Measurements from ENCODE around the gene CAPN14. TPM values are rescaled to one million over a fixed set of nuclear protein-coding genes. Genes with fewer than 3 reads are reported as not detected.
"Not testable (repeated sequence)": the region's sequence is repeated elsewhere in the genome, so short reads cannot be mapped to it uniquely, and the experiment has no call there.

CAPN14 gene
- total and polyA plus RNA-seq, 8 donors = 0.20 to 0.38 (median 0.25) TPM

DNA sequence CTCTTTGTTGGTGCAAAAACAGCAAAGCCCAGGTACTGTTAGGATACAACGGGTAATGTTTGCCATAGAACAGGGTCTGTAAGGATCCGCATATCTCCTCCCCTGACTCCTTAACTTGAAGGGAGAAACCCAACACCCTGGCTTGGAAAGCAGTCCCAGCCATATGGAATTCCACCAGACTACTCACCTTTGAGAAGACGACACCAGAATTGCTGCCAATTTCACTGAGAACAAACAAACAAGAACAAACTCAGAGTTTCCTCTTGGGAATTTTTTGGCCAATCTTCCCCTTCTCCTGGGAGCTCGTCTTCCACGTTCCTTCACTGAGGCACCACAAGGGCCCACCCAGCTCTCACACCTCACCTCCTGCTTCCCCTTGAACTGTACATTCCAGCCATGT is 29.2 kb downstream of the CAPN14 start:
- Histone ChIP-seq H3K36me3 (no peaks in the 10 kb centered on the region), H3K27ac (no peak overlapping the region), H3K9me3 (no peaks in the 10 kb centered on the region), H3K4me3 (no peak overlapping the region), H3K4me1 (no peaks in the 10 kb centered on the region), H3K27me3 (no peaks in the 10 kb centered on the region)
- TF ChIP-seq, protein P1, sequence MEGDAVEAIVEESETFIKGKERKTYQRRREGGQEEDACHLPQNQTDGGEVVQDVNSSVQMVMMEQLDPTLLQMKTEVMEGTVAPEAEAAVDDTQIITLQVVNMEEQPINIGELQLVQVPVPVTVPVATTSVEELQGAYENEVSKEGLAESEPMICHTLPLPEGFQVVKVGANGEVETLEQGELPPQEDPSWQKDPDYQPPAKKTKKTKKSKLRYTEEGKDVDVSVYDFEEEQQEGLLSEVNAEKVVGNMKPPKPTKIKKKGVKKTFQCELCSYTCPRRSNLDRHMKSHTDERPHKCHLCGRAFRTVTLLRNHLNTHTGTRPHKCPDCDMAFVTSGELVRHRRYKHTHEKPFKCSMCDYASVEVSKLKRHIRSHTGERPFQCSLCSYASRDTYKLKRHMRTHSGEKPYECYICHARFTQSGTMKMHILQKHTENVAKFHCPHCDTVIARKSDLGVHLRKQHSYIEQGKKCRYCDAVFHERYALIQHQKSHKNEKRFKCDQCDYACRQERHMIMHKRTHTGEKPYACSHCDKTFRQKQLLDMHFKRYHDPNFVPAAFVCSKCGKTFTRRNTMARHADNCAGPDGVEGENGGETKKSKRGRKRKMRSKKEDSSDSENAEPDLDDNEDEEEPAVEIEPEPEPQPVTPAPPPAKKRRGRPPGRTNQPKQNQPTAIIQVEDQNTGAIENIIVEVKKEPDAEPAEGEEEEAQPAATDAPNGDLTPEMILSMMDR (IDR thresholded peaks at IDR 0.05) = no peak
- intact Hi-C loops (cut with DNase I) = no loop called here
- no peak for ATAC-seq
- DNase-seq = no peak

DNA sequence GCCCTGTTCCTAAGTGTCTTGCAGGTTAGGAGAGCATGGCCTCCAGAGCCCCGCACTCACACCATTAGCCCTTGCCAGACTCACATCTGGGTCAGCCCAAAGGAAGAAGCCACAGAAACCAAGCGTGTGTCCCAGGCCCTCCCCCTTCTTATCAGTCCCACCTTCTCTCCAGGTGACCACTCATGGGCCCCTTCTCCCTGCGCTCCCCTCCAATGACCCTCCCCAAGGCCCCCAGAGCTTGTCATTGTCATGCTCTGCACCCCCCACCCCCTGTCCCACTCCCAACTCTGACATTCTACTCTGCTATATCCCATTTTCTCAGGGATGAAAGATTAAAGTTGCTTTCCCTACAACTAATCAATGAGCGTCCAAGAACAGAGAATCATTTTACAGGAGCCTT is 30.1 kb downstream of the CAPN14 start:
- DNase-seq = no peak
- Histone ChIP-seq H3K9me3 (no peaks in the 10 kb centered on the region), H3K4me1 (no peaks in the 10 kb centered on the region), H3K27ac (no peak overlapping the region), H3K36me3 (no peaks in the 10 kb centered on the region), H3K4me3 (no peak overlapping the region), H3K27me3 (no peaks in the 10 kb centered on the region)
- intact Hi-C loops (cut with DNase I) = no loop called here
- ATAC-seq = no peak
- TF ChIP-seq, protein P1 (IDR thresholded peaks at IDR 0.05) = no peak

DNA sequence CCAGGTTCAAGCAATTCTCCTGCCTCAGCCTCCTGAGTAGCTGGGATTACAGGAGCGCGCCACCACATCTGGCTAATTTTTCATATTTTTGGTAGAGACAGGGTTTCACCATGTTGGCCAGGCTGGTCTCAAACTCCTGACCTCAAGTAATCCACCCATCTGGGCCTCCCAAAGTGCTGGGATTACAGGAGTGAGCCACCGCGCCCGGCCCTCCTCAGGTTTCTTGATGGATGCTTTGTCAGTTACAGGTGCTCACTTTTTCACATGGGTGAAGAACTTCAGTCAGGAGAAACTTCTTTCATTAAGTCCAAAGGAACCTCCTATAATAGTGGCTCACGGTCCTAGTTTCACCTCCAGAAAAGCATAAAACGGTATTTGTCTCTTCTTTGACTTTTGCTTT is 33.3 kb downstream of the CAPN14 start:
- H3K36me3 ChIP-seq; H3K27ac ChIP-seq; H3K9me3 ChIP-seq; intact Hi-C loops (cut with DNase I); DNase-seq; H3K4me1 ChIP-seq; H3K4me3 ChIP-seq; ATAC-seq; H3K27me3 ChIP-seq: not testable (repeated sequence)

DNA sequence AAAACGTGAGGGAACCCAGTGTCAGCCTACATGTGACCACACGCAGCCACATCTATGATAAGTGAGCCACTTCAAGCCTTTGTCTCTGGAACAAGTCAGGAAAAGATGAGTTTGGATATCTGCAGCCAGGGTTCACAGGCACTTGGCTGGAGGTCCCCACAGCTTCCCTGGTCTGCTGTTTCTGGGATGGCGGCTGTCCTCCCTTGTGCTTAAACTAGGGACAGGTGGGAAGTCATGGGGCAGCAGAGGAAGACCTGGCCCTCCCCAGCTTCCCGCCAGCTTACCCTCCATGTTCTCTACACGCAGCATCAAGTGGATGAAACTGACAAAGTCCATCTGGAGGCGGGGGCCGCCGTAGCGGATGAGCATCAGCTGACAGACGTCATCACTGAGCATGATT is 40.6 kb downstream of the CAPN14 start:
- Histone ChIP-seq H3K27ac (no peak overlapping the region), H3K9me3 (no peaks in the 10 kb centered on the region), H3K36me3 (no peaks in the 10 kb centered on the region), H3K4me1 (no peaks in the 10 kb centered on the region), H3K27me3 (no peaks in the 10 kb centered on the region), H3K4me3 (no peak overlapping the region)
- DNase-seq = no peak
- intact Hi-C loops (cut with DNase I) = loop anchor here in 1 of 2 donors (10.0 kb wide), 2 partner anchors 158 to 462 kb away; no protein-coding TSS in a partner anchor
- TF ChIP-seq, protein P1 (IDR thresholded peaks at IDR 0.05) = no peak
- no peak for ATAC-seq

DNA sequence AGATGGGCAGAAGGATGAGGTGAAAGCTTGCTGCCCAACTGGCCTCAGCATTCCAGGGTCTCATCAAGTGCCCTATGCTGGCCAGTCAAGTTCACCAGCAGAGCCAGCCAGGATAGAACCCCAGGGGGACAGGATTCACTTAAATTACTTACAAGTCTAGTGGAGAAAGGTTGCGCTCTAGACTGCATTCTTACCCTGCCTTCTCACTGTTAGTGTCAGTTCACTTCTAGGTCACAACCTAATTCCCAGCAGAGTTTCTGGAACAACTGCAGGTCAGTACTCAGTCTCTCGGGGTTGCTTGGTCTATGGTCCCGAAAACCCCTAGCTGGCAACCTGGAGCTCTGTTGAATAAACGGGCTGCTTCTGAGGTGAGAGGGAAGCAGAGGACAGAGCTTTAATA is 46.2 kb downstream of the CAPN14 start:
- TF ChIP-seq, protein P1 (IDR thresholded peaks at IDR 0.05) = no peak
- no peaks in the 10 kb centered on the region for H3K9me3 ChIP-seq
- intact Hi-C loops (cut with DNase I) = loop anchor here in 1 of 2 donors (10.0 kb wide), 2 partner anchors 164 to 456 kb away; no protein-coding TSS in a partner anchor

DNA sequence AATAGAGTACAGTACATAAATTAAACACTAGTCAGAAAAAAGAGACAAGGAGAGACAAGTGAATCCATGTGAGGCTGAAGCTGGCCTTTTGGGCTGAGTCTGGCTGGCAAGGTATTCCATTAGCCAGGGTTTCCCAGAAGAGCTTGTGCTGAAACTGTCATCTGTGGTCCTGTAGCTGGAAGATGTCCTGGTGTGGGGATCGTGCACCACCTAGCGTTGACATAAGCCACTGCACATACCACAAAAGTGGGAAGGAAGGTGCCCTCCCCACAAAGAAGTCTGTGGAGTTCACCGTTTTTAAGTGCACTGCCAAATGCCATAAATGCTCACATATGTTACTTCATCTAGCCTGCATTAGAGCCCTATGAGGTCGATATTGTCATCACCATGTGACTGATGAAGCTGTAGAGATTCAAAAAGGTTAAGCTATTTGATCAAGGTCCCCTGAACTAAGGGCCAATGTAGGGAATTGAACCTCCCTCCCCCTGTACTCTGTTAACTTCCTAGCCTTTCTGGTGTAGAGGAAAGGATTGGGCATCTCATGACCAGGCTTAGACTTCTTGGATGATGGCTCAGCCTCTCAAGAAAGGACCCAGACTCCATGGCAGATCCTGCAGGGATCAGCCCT is 47.1 kb downstream of the CAPN14 start:
- no peaks in the 10 kb centered on the region for H3K36me3 ChIP-seq
- H3K27me3 ChIP-seq = no peaks in the 10 kb centered on the region
- intact Hi-C loops (cut with DNase I) = loop anchor here in 1 of 2 donors (10.0 kb wide), 2 partner anchors 165 to 455 kb away; no protein-coding TSS in a partner anchor
- no peaks in the 10 kb centered on the region for H3K9me3 ChIP-seq
- ATAC-seq = peak; percentile 98
- TF ChIP-seq, protein P1 (IDR thresholded peaks at IDR 0.05) = peak; percentile 88 to 92
- peak in 3 of 4 donors; percentile 50 to 66 (median 51) for DNase-seq
- no peak overlapping the region for H3K27ac ChIP-seq
- H3K4me3 ChIP-seq = no peak overlapping the region
- no peaks in the 10 kb centered on the region for H3K4me1 ChIP-seq

More for the DNA sequence above, 46.2 kb downstream of the CAPN14 start:
- Histone ChIP-seq H3K4me3 (no peak overlapping the region), H3K27ac (no peak overlapping the region), H3K4me1 (no peaks in the 10 kb centered on the region), H3K27me3 (no peaks in the 10 kb centered on the region), H3K36me3 (no peaks in the 10 kb centered on the region)
- DNase-seq = no peak
- no peak for ATAC-seq

Data from left lung (tissue), 10 donors.